Liver (tissue), 9 donors: ENCODE measurements around the gene C8B. TPM values are rescaled to one million over a fixed set of nuclear protein-coding genes. Genes with fewer than 3 reads are reported as not detected.

Experiments
- DNase-seq: peaks from one replicate; pipeline ENCODE4 v3.0.0-alpha.2; 2017; ENCODE audit warnings: low spot score
- H3K27ac ChIP-seq, 2 donors: one replicate each; pipeline ENCODE4 v1.7.0; 2013; ENCODE audit warnings: inconsistent platforms in 2 of 2, low read length in 2 of 2, control low read depth in 1 of 2, low read depth in 1 of 2, mild to moderate bottlenecking in 1 of 2
- H3K27me3 ChIP-seq, 4 donors: one replicate each; pipeline versions ENCODE4 v1.6.1 to v1.7.0; 2013; ENCODE audit warnings: low read length in 3 of 4, inconsistent platforms in 1 of 4, mild to moderate bottlenecking in 1 of 4, moderate library complexity in 1 of 4; ENCODE audit not compliant: control insufficient read depth in 4 of 4, insufficient read depth in 4 of 4
- H3K36me3 ChIP-seq, 4 donors: one replicate each; pipeline versions ENCODE4 v1.6.1 to v1.7.0; 2013; ENCODE audit warnings: low read length in 3 of 4, mild to moderate bottlenecking in 3 of 4, low read depth in 1 of 4, moderate library complexity in 1 of 4; ENCODE audit not compliant: control insufficient read depth in 4 of 4, insufficient read depth in 3 of 4
- H3K4me1 ChIP-seq, 4 donors: one replicate each; pipeline versions ENCODE4 v1.6.1 to v1.7.0; 2013; ENCODE audit warnings: low read length in 3 of 4, mild to moderate bottlenecking in 3 of 4, moderate library complexity in 1 of 4; ENCODE audit not compliant: control insufficient read depth in 4 of 4, insufficient read depth in 4 of 4
- H3K4me3 ChIP-seq, 3 donors: one replicate each; pipeline versions ENCODE4 v1.6.1 to v1.7.0; 2013; ENCODE audit warnings: low read length in 3 of 3, control low read depth in 1 of 3, low read depth in 1 of 3, mild to moderate bottlenecking in 1 of 3
- H3K9ac ChIP-seq, 2 donors: one replicate each; pipeline ENCODE4 v1.7.0; 2013; ENCODE audit warnings: low read length in 2 of 2, mild to moderate bottlenecking in 2 of 2, moderate library complexity in 2 of 2, control low read depth in 1 of 2, low read depth in 1 of 2
- H3K9me3 ChIP-seq, 4 donors: one replicate each; pipeline versions ENCODE4 v1.6.1 to v1.7.0; 2013; ENCODE audit warnings: low read length in 3 of 4; ENCODE audit not compliant: control insufficient read depth in 4 of 4
- EGR1 ChIP-seq, 2 donors: IDR thresholded peaks; 2 replicates each; pipeline ENCODE4 v1.6.1; 2016 to 2018; ENCODE audit warnings: antibody characterized with exemption in 2 of 2, low read depth in 2 of 2
- FOXA1 ChIP-seq: IDR thresholded peaks from 2 replicates; pipeline ENCODE4 v1.6.1; 2016; ENCODE audit warnings: antibody characterized with exemption
- FOXA2 ChIP-seq: IDR thresholded peaks from 2 replicates; pipeline ENCODE4 v1.6.1; 2016; ENCODE audit warnings: antibody characterized with exemption
- GABPA ChIP-seq, 2 donors: IDR thresholded peaks in 1 of 2; conservative IDR thresholded peaks in 1 of 2; 2 replicates each; pipeline ENCODE4 v1.6.1; 2016; ENCODE audit warnings: antibody characterized with exemption in 2 of 2, mild to moderate bottlenecking in 1 of 2, moderate library complexity in 1 of 2
- HNF4A ChIP-seq, 2 donors: conservative IDR thresholded peaks; 2 replicates each; pipeline ENCODE4 v1.6.1; 2016; ENCODE audit warnings: antibody characterized with exemption in 2 of 2, mild to moderate bottlenecking in 2 of 2
- HNF4G ChIP-seq: IDR thresholded peaks from 2 replicates; pipeline ENCODE4 v1.6.1; 2016; ENCODE audit warnings: antibody characterized with exemption
- JUND ChIP-seq, 2 donors: IDR thresholded peaks; 2 replicates each; pipeline ENCODE4 v1.6.1; 2016; ENCODE audit warnings: antibody characterized with exemption in 2 of 2
- NR2F2 ChIP-seq: IDR thresholded peaks from 2 replicates; pipeline ENCODE4 v1.6.1; 2016; ENCODE audit warnings: antibody characterized with exemption
- RAD21 ChIP-seq, 2 donors: IDR thresholded peaks; 2 replicates each; pipeline ENCODE4 v1.6.1; 2016; ENCODE audit warnings: antibody characterized with exemption in 2 of 2, mild to moderate bottlenecking in 2 of 2
- RXRA ChIP-seq, 2 donors: IDR thresholded peaks; 2 replicates each; pipeline ENCODE4 v1.6.1; 2017 to 2018; ENCODE audit warnings: antibody characterized with exemption in 2 of 2, mild to moderate bottlenecking in 1 of 2
- SP1 ChIP-seq: IDR thresholded peaks from 2 replicates; pipeline ENCODE4 v1.6.1; 2018; ENCODE audit warnings: antibody characterized with exemption, mild to moderate bottlenecking
- TAF1 ChIP-seq: conservative IDR thresholded peaks from 2 replicates; pipeline ENCODE4 v1.6.1; 2016; ENCODE audit warnings: antibody characterized with exemption, mild to moderate bottlenecking
- YY1 ChIP-seq: IDR thresholded peaks from 2 replicates; pipeline ENCODE4 v1.6.1; 2016; ENCODE audit warnings: antibody characterized with exemption, mild to moderate bottlenecking
- WGBS: extraction: QIAGEN DNeasy Blood & Tissue Kit; methylation state at CpG from one replicate; pipeline ENCODE4 v1.1.7; 2013; 5-methylcytosine and 5-hydroxymethylcytosine counted together
- polyA plus RNA-seq, 2 donors: library from polyadenylated mRNA; stranded (reverse) in 1 of 2; unstranded in 1 of 2; fragments of 200-250 nt in 1 of 2; fragments of >200 nt in 1 of 2; fragmentation: Nextera tagmentation in 1 of 2; extraction: Ambion mirVana in 1 of 2; gene quantifications; one replicate each; pipeline versions ENCODE4 v1.2.1 to v1.2.3, GENCODE V29; 2013 to 2015
- total RNA-seq, 2 donors: library from RNA; depleted of rRNA; stranded (reverse); fragments of >200 nt; gene quantifications; one replicate each; pipeline ENCODE4 v1.2.3, GENCODE V29; 2014
- TF ChIP-seq, protein P1 (sequence below): fragments of 150-350 bp; IDR thresholded peaks from 2 replicates; pipeline ENCODE4 v1.5.1; 2017; ENCODE audit warnings: improper control_type of control experiment, low read depth, low read length; ENCODE audit not compliant: missing input control
- TF ChIP-seq, protein P2 (sequence below): IDR thresholded peaks from 2 replicates; pipeline ENCODE4 v1.6.1; 2016; ENCODE audit warnings: antibody characterized with exemption
- TF ChIP-seq, protein P3 (sequence below): IDR thresholded peaks from 2 replicates; pipeline ENCODE4 v1.6.1; 2016; ENCODE audit warnings: antibody characterized with exemption
- TF ChIP-seq, protein P4 (sequence below): IDR thresholded peaks from 2 replicates; pipeline ENCODE4 v1.6.1; 2016; ENCODE audit warnings: antibody characterized with exemption, mild to moderate bottlenecking
- donor health status: healthy.
- donor health status: healthy.
- donor health status: healthy.
- donor health status: healthy.
- donor health status: healthy.

C8B gene
- total and polyA plus RNA-seq, 4 donors: 151 to 703 (median 356) TPM

DNA sequence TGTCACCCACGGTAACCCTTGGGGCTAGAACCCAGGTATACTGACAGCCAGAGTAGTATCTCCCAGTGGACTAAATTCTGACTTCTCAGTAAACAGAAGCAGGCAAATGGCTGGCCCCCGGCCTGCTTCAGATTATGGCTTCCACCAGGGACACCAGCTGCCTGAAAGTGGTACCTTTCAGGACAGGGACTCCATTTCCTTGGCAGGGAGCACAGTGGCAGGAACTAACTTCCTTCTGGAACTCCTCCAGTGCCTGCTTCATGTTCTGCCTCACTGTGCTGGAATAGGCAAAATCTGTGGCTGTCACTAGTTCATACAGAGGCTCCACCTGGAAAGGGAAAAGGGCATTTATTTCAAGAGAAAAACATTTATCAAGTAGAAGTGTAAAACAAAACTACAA lies 32.7 kb downstream of the C8B start (continued):
- TF ChIP-seq, protein P1, sequence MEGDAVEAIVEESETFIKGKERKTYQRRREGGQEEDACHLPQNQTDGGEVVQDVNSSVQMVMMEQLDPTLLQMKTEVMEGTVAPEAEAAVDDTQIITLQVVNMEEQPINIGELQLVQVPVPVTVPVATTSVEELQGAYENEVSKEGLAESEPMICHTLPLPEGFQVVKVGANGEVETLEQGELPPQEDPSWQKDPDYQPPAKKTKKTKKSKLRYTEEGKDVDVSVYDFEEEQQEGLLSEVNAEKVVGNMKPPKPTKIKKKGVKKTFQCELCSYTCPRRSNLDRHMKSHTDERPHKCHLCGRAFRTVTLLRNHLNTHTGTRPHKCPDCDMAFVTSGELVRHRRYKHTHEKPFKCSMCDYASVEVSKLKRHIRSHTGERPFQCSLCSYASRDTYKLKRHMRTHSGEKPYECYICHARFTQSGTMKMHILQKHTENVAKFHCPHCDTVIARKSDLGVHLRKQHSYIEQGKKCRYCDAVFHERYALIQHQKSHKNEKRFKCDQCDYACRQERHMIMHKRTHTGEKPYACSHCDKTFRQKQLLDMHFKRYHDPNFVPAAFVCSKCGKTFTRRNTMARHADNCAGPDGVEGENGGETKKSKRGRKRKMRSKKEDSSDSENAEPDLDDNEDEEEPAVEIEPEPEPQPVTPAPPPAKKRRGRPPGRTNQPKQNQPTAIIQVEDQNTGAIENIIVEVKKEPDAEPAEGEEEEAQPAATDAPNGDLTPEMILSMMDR: no peak
- TF ChIP-seq EGR1 (IDR thresholded peaks at IDR 0.05; ENCODE audit: low read depth in 2 of 2) (no peak), RAD21 (IDR thresholded peaks at IDR 0.05) (no peak), TAF1 (no peak), GABPA (IDR thresholded peaks at IDR 0.05 in 1 of 2, conservative IDR thresholded peaks at IDR 0.05 in 1 of 2) (no peak), RXRA (IDR thresholded peaks at IDR 0.05) (no peak), SP1 (no peak), FOXA2 (no peak)

DNA sequence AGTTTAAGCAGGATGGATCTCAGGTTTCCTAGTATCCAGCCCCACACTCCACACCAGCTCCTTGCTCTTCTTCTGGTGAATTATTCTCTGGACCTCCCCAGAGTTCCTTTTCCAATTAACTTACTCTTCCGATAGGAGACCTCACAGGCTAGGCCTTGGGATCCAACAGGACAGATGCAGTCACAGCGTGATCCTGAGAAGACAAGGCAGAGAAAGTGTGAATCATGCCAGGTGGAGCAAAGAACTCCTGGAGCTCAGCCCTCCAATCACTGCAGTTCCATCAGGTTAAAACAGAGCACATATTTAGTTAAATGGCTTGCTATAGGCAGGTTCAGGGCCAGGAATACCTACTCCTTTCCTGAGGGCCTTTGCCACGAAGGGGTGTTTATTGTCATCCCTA lies 34.1 kb downstream of the C8B start:
- Histone ChIP-seq H3K4me1 (peaks cover 3 to 18% (median 9%) of the 10 kb centered on the region in 4 donors), H3K36me3 (peaks cover 2 to 65% (median 48%) of the 10 kb centered on the region in 4 donors), H3K9me3 (no peaks in the 10 kb centered on the region), H3K27ac (no peak overlapping the region), H3K4me3 (no peak overlapping the region), H3K9ac (no peak overlapping the region), H3K27me3 (no peaks in the 10 kb centered on the region)
- TF ChIP-seq, protein P2, sequence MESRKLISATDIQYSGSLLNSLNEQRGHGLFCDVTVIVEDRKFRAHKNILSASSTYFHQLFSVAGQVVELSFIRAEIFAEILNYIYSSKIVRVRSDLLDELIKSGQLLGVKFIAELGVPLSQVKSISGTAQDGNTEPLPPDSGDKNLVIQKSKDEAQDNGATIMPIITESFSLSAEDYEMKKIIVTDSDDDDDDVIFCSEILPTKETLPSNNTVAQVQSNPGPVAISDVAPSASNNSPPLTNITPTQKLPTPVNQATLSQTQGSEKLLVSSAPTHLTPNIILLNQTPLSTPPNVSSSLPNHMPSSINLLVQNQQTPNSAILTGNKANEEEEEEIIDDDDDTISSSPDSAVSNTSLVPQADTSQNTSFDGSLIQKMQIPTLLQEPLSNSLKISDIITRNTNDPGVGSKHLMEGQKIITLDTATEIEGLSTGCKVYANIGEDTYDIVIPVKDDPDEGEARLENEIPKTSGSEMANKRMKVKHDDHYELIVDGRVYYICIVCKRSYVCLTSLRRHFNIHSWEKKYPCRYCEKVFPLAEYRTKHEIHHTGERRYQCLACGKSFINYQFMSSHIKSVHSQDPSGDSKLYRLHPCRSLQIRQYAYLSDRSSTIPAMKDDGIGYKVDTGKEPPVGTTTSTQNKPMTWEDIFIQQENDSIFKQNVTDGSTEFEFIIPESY: no peak
- TF ChIP-seq FOXA1 (no peak), FOXA2 (no peak), TAF1 (no peak), HNF4G (no peak)
- TF ChIP-seq, protein P3, sequence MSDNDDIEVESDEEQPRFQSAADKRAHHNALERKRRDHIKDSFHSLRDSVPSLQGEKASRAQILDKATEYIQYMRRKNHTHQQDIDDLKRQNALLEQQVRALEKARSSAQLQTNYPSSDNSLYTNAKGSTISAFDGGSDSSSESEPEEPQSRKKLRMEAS: no peak
- 88% methylated on average over 3 of the region's 3 CpGs for WGBS
- no peak for DNase-seq

DNA sequence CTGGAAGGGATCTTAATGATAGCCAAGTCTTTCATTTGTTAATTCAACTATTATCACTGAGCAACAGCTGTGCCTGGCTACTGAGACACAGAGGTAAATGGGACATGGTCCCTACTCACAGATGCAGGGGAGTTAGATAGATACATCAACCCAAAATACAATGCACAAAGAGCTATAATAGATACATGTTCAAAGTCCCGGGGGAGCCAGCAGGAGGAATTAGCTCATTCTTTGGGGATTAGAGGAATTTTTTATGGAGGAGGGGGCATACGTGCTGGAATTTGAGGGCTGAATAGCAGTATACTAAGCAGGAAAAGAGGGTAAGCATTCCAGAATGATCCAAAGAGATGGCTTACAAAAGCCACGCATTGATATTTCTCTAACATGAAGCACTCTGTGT lies 34.6 kb downstream of the C8B start:
- H3K9me3 ChIP-seq: no peaks in the 10 kb centered on the region
- 89% methylated on average over 3 of the region's 3 CpGs for WGBS
- no peaks in the 10 kb centered on the region for H3K27me3 ChIP-seq
- peaks cover 3 to 18% (median 9%) of the 10 kb centered on the region in 4 donors for H3K4me1 ChIP-seq
- H3K36me3 ChIP-seq: peaks cover 2 to 64% (median 48%) of the 10 kb centered on the region in 4 donors
- H3K9ac ChIP-seq: no peak overlapping the region
- no peak overlapping the region for H3K27ac ChIP-seq
- no peak overlapping the region for H3K4me3 ChIP-seq
- DNase-seq: no peak
- TF ChIP-seq JUND (IDR thresholded peaks at IDR 0.05) (no peak), HNF4G (no peak), HNF4A (conservative IDR thresholded peaks at IDR 0.05) (no peak), FOXA2 (no peak), RAD21 (IDR thresholded peaks at IDR 0.05) (no peak), YY1 (no peak), TAF1 (no peak), RXRA (IDR thresholded peaks at IDR 0.05) (no peak), FOXA1 (no peak), GABPA (IDR thresholded peaks at IDR 0.05 in 1 of 2, conservative IDR thresholded peaks at IDR 0.05 in 1 of 2) (no peak), NR2F2 (no peak), EGR1 (IDR thresholded peaks at IDR 0.05; ENCODE audit: low read depth in 2 of 2) (no peak), SP1 (no peak)
- TF ChIP-seq, protein P1: no peak
- TF ChIP-seq, protein P3: no peak
- TF ChIP-seq, protein P2: no peak
- TF ChIP-seq, protein P4, sequence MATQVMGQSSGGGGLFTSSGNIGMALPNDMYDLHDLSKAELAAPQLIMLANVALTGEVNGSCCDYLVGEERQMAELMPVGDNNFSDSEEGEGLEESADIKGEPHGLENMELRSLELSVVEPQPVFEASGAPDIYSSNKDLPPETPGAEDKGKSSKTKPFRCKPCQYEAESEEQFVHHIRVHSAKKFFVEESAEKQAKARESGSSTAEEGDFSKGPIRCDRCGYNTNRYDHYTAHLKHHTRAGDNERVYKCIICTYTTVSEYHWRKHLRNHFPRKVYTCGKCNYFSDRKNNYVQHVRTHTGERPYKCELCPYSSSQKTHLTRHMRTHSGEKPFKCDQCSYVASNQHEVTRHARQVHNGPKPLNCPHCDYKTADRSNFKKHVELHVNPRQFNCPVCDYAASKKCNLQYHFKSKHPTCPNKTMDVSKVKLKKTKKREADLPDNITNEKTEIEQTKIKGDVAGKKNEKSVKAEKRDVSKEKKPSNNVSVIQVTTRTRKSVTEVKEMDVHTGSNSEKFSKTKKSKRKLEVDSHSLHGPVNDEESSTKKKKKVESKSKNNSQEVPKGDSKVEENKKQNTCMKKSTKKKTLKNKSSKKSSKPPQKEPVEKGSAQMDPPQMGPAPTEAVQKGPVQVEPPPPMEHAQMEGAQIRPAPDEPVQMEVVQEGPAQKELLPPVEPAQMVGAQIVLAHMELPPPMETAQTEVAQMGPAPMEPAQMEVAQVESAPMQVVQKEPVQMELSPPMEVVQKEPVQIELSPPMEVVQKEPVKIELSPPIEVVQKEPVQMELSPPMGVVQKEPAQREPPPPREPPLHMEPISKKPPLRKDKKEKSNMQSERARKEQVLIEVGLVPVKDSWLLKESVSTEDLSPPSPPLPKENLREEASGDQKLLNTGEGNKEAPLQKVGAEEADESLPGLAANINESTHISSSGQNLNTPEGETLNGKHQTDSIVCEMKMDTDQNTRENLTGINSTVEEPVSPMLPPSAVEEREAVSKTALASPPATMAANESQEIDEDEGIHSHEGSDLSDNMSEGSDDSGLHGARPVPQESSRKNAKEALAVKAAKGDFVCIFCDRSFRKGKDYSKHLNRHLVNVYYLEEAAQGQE: no peak
